HepG2 (cell line): Measurements from ENCODE around the gene POLR1G. TPM values are rescaled to one million over a fixed set of nuclear protein-coding genes. Genes with fewer than 3 reads are reported as not detected.

Source experiments
- ATAC-seq: fragments of 200-7000 bp; cut with Tn5 transposase; 3 replicates; pipeline ENCODE4 v1.9.1; 2020; ENCODE audit warnings: mild to moderate bottlenecking, moderate library complexity
- BruUV-seq: library from RNA; stranded (reverse); fragments of 400-500 nt; replicated peaks from 2 replicates; lab custom pipeline; 2021; lab: Mats Ljungman, UMichigan
- CTCF ChIA-PET: fragments of 300-600 bp; formaldehyde crosslinking; extraction: SDS; loops from one replicate; lab custom pipeline; 2021; ENCODE audit warnings: low total read pairs, inconsistent platforms, low intra/inter-chr PET ratio; lab: Yijun Ruan, JAX
- POLR2A ChIA-PET: fragments of 350-600 bp; sonication (Branson Sonifier 250); formaldehyde crosslinking; loops from one replicate; lab custom pipeline; 2020; ENCODE audit warnings: antibody characterized with exemption, inconsistent platforms; lab: Yijun Ruan, JAX
- DNase-seq: peaks from one replicate; pipeline ENCODE4 v3.0.0-alpha.2; 2015; ENCODE audit warnings: low spot score
- FAIRE-seq: peaks from 3 replicates; lab custom pipeline; 2011; peaks lifted over from hg19 to GRCh38; lab: Jason Lieb, UNC
- H2AFZ ChIP-seq: one replicate; pipeline ENCODE4 v1.6.1; 2011; ENCODE audit warnings: low read length, inconsistent platforms
- H3K27ac ChIP-seq: fragments of 300-600 bp; 3 replicates; pipeline ENCODE4 v1.8.0; 2011; ENCODE audit warnings: mixed run types, mild to moderate bottlenecking, mixed read lengths, low read length, inconsistent platforms; ENCODE audit not compliant: insufficient read depth; ENCODE audit errors: extremely low read length
- H3K27me3 ChIP-seq, 2 experiments: fragments of 200-600 bp in 1 of 2; 2 replicates in 1 of 2; 3 replicates in 1 of 2; pipeline versions ENCODE4 v1.6.0 to v1.8.0; 2011; ENCODE audit warnings: low read length in 2 of 2, mild to moderate bottlenecking in 2 of 2, moderate library complexity in 2 of 2, inconsistent platforms in 1 of 2; ENCODE audit not compliant: insufficient read depth in 2 of 2, control insufficient read depth in 1 of 2
- H3K36me3 ChIP-seq, 2 experiments: fragments of 200-600 bp in 1 of 2; replicated peaks in 1 of 2; 2 replicates in 1 of 2; 3 replicates in 1 of 2; pipeline versions ENCODE4 v1.5.1 to v1.8.0; 2011; ENCODE audit warnings: low read length in 2 of 2, inconsistent platforms in 1 of 2; ENCODE audit not compliant: insufficient read depth in 2 of 2, control insufficient read depth in 1 of 2
- H3K4me1 ChIP-seq: 2 replicates; pipeline ENCODE4 v1.5.1; 2012; ENCODE audit warnings: low read length, inconsistent platforms; ENCODE audit not compliant: insufficient read depth
- H3K4me2 ChIP-seq: 2 replicates; pipeline ENCODE4 v1.6.0; 2011; ENCODE audit warnings: low read depth, low read length, inconsistent platforms
- H3K4me3 ChIP-seq, 3 experiments: fragments of 200-600 bp in 1 of 3; sonication (generic), shearing (Covaris generic) in 1 of 3; replicated peaks in 1 of 3; 2 replicates each; pipeline ENCODE4 v1.5.1; 2011 to 2016; ENCODE audit warnings: low read length in 3 of 3, inconsistent platforms in 2 of 3, low read depth in 2 of 3, mild to moderate bottlenecking in 2 of 3, control low read depth in 1 of 3, mixed read lengths in 1 of 3; ENCODE audit not compliant: insufficient read depth in 1 of 3
- H3K79me2 ChIP-seq: one replicate; pipeline ENCODE4 v1.6.1; 2011; ENCODE audit warnings: low read length, inconsistent platforms; ENCODE audit not compliant: insufficient read depth
- H3K9ac ChIP-seq: 2 replicates; pipeline ENCODE4 v1.6.0; 2011; ENCODE audit warnings: mild to moderate bottlenecking, low read depth, low read length, inconsistent platforms; ENCODE audit not compliant: insufficient read depth
- H3K9me3 ChIP-seq: 2 replicates; pipeline ENCODE4 v1.5.1; 2012; ENCODE audit warnings: mild to moderate bottlenecking, low read length
- H4K20me1 ChIP-seq: 2 replicates; pipeline ENCODE4 v1.6.0; 2011; ENCODE audit warnings: inconsistent platforms, mild to moderate bottlenecking, low read length, moderate library complexity; ENCODE audit not compliant: insufficient read depth
- FOXA3 ChIP-seq: IDR thresholded peaks from 2 replicates; pipeline ENCODE4 v1.6.1; 2016; ENCODE audit warnings: missing genetic modification reagents, missing compliant biosample characterization
- IKZF1 ChIP-seq: fragments of 450-650 bp; IDR thresholded peaks from 2 replicates; pipeline ENCODE4 v1.7.1; 2016
- KDM1A ChIP-seq: IDR thresholded peaks from 2 replicates; pipeline ENCODE4 v1.6.1; 2016; ENCODE audit warnings: missing compliant biosample characterization
- MZF1 ChIP-seq: sonication (generic); formaldehyde crosslinking; IDR thresholded peaks from 2 replicates; pipeline ENCODE4 v1.8.1; 2023; ENCODE audit warnings: mild to moderate bottlenecking, missing genetic modification reagents, borderline replicate concordance
- PITX1 ChIP-seq: sonication (generic); formaldehyde crosslinking; IDR thresholded peaks from 2 replicates; pipeline ENCODE4 v1.5.1; 2020; ENCODE audit warnings: mild to moderate bottlenecking, missing genetic modification reagents
- PRPF4 ChIP-seq: fragments of 200-400 bp; formaldehyde crosslinking; IDR thresholded peaks from 2 replicates; pipeline ENCODE4 v1.6.1; 2016; ENCODE audit warnings: low read length, low read depth; ENCODE audit not compliant: poor library complexity, severe bottlenecking
- ZBTB8A ChIP-seq: sonication (generic); formaldehyde crosslinking; IDR thresholded peaks from 2 replicates; pipeline ENCODE4 v1.4.0; 2020; ENCODE audit warnings: mild to moderate bottlenecking, low read depth, missing genetic modification reagents, borderline replicate concordance
- ZNF24 ChIP-seq: fragments of 450-650 bp; IDR thresholded peaks from 2 replicates; pipeline ENCODE4 v1.6.1; 2017; ENCODE audit warnings: antibody characterized with exemption, mild to moderate bottlenecking
- ZNF292 ChIP-seq: sonication (generic); formaldehyde crosslinking; IDR thresholded peaks from 2 replicates; pipeline ENCODE4 v1.8.1; 2022; ENCODE audit warnings: mild to moderate bottlenecking, low read depth, missing genetic modification reagents, borderline replicate concordance
- ZNF326 ChIP-seq: sonication (generic); formaldehyde crosslinking; IDR thresholded peaks from 2 replicates; pipeline ENCODE4 v1.4.0; 2020; ENCODE audit warnings: missing genetic modification reagents, borderline replicate concordance
- WGBS: methylation state at CpG from one replicate; pipeline ENCODE4 v1.1.6; 2017; ENCODE audit warnings: low lambda C conversion rate; 5-methylcytosine and 5-hydroxymethylcytosine counted together
- in situ Hi-C: cut with HindIII; loops from 2 replicates; pipeline ENCODE4 v1.10.0; 2017; ENCODE audit warnings: low pct_unique_long_range_greater_than_20kb; ENCODE audit not compliant: extremely low pct_ligation_motif_present
- intact Hi-C: fragments of 100-400 bp; cut with micrococcal nuclease; formaldehyde crosslinking; loops from one replicate; pipeline ENCODE4 v1.10.0; 2022; ENCODE audit not compliant: unreplicated experiment
- polyA plus RNA-seq, 8 experiments: library from polyadenylated mRNA; depleted of rRNA in 3 of 8; stranded (reverse) in 7 of 8; unstranded in 1 of 8; fragments of >200 nt; fragmentation: Illumina TruSeq in 4 of 8; extraction: Trizol in 4 of 8; gene quantifications; 2 replicates each; pipeline versions ENCODE4 v1.2.1 to v1.2.3, GENCODE V29; 2011 to 2016; ENCODE audit warnings: low read depth in 4 of 8, missing spikeins in 1 of 8, mixed read lengths in 1 of 8; ENCODE audit not compliant: insufficient read depth in 1 of 8
- total RNA-seq, 5 experiments: library from RNA; depleted of rRNA; stranded (reverse); fragments of >200 nt; fragmentation: Illumina TruSeq; extraction: Trizol; gene quantifications; 2 replicates each; pipeline ENCODE4 v1.2.3, GENCODE V29; 2016; ENCODE audit warnings: low read depth in 1 of 5
- TF ChIP-seq, protein P1 (sequence below): sonication (generic); formaldehyde crosslinking; IDR thresholded peaks from 2 replicates; pipeline ENCODE4 v1.4.0; 2020; ENCODE audit warnings: low read depth, mild to moderate bottlenecking, missing genetic modification reagents
- TF ChIP-seq, protein P2 (sequence below): sonication (generic); formaldehyde crosslinking; IDR thresholded peaks from 2 replicates; pipeline ENCODE4 v1.8.0; 2022; ENCODE audit warnings: low read depth, missing genetic modification reagents

The POLR1G gene
- total and polyA plus RNA-seq, 2 of the 13 experiments (the other 11 are each of a cell fraction or from before 2014, with no cell fraction given) = 3.5 to 20.8 TPM

DNA sequence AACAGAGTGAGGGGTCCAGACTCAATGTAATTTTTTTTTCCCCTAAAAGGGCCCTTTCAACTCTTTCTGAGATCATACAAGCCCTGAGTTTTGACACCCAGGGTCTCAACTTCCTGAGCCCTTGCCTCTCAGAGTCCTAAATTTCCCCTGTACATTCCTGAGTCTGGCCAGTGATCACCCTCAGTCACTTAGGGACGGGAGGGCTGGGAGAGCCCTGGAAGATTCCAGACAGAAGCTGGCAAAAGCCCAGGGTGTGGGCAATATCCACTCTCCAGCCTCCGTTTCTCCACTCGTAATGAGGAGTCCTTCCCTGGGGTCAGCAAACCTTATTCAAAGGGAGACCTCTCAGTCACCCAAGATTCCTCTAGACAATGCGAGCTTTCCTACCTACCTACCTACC lies 3.2 kb upstream of the POLR1G start:
- BruUV-seq = no TSS peak
- ATAC-seq = no peak
- peak overlapping the region; percentile 85; the same call in 1 of the 2 replicates for H3K4me2 ChIP-seq
- H3K4me3 ChIP-seq = no peak overlapping the region
- H3K4me1 ChIP-seq = peaks cover 29% of the 10 kb centered on the region
- H3K27me3 ChIP-seq = no peaks in the 10 kb centered on the region; a peak in 1 of 5 replicates
- DNase-seq = no peak
- H3K9ac ChIP-seq = peak overlapping the region; percentile 94; the same call in 1 of the 2 replicates
- H3K9me3 ChIP-seq = no peaks in the 10 kb centered on the region
- H4K20me1 ChIP-seq = no peaks in the 10 kb centered on the region
- H3K27ac ChIP-seq = no peak overlapping the region
- TF ChIP-seq PITX1 (no peak), ZBTB8A (no peak), ZNF326 (CRISPR knock-in tag) (no peak), IKZF1 (no peak), KDM1A (CRISPR knock-in tag) (no peak), FOXA3 (CRISPR knock-in tag) (no peak), PRPF4 (no peak), ZNF292 (CRISPR knock-in tag) (no peak), MZF1 (CRISPR knock-in tag) (no peak), ZNF24 (no peak)
- TF ChIP-seq, protein P1, sequence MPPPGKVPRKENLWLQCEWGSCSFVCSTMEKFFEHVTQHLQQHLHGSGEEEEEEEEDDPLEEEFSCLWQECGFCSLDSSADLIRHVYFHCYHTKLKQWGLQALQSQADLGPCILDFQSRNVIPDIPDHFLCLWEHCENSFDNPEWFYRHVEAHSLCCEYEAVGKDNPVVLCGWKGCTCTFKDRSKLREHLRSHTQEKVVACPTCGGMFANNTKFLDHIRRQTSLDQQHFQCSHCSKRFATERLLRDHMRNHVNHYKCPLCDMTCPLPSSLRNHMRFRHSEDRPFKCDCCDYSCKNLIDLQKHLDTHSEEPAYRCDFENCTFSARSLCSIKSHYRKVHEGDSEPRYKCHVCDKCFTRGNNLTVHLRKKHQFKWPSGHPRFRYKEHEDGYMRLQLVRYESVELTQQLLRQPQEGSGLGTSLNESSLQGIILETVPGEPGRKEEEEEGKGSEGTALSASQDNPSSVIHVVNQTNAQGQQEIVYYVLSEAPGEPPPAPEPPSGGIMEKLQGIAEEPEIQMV (CRISPR knock-in tag) = no peak
- TF ChIP-seq, protein P2, sequence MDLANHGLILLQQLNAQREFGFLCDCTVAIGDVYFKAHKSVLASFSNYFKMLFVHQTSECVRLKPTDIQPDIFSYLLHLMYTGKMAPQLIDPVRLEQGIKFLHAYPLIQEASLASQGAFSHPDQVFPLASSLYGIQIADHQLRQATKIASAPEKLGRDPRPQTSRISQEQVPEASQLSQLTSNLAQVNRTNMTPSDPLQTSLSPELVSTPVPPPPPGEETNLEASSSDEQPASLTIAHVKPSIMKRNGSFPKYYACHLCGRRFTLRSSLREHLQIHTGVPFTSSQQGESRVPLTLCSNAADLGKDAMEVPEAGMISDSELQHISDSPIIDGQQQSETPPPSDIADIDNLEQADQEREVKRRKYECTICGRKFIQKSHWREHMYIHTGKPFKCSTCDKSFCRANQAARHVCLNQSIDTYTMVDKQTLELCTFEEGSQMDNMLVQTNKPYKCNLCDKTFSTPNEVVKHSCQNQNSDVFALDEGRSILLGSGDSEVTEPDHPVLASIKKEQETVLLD = no peak
- in situ Hi-C loops = no loop called here
- ChIA-PET CTCF (interaction anchor here (1.5 to 2.8 kb wide), 3 partner anchors 36 to 82 kb away, joined by 5 to 19 read pairs (median 12); no protein-coding TSS in a partner anchor), POLR2A (no interaction called here)
- WGBS = 93% methylated on average over 4 of the region's 4 CpGs
- H3K79me2 ChIP-seq = peaks cover 23% of the 10 kb centered on the region
- no peak for FAIRE-seq
- intact Hi-C loops = no loop called here
- no peak overlapping the region for H2AFZ ChIP-seq
- peaks cover 2 to 3% of the 10 kb centered on the region in 2 experiments; a peak in 2 of 5 replicates for H3K36me3 ChIP-seq
